Measurements from ENCODE around the gene CEP85L. TPM values are rescaled to one million over a fixed set of nuclear protein-coding genes. Genes with fewer than 3 reads are reported as not detected.

CEP85L gene
- total and polyA plus RNA-seq, 2 experiments from 2014 or later = 9.1 to 10.1 TPM

DNA sequence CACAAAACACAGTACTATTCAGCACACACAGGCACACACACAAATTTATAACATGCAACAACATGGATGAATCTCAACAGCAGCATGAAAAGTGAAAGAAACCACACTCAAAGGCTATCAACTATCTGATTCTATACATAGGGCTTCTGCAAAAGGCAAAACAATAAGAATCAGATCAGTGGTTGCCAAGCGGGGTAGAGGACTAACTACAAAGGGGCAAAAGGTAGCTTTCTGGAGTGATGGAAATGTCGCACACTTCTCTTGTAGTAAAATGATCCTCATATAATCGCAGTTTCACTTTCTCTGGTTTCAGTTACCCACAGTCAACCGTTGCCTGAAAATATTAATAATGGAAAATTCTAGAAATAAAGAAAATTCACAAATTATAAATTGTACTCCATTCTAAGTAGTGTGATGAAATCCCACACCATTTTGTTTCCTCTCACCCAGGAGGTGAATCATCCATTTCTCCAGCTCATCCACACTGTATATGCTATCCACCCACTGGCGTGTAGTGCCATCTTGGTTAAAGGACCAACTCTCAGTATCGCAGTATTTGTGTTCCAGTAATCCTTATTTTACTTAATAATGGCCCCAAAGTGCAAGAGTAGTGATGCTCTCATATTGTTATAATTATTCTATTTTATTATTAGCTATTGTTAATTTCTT lies 116.1 kb downstream of the CEP85L start:
- Histone ChIP-seq H3K9me2 (ENCODE audit: insufficient read depth) (no peaks in the 10 kb centered on the region), H3K4me2 (no peak overlapping the region), H3K36me3 (ENCODE audit: insufficient read depth) (no peaks in the 10 kb centered on the region), H2AFZ (no peak overlapping the region), H3K4me1 (ENCODE audit: insufficient read depth) (no peaks in the 10 kb centered on the region), H3K79me2 (replicated peaks; ENCODE audit: insufficient read depth) (peaks cover 18% of the 10 kb centered on the region), H3F3A (replicated peaks; ENCODE audit: low read depth) (no peaks in the 10 kb centered on the region), H3K27me3 (ENCODE audit: insufficient read depth) (no peaks in the 10 kb centered on the region), H3K4me3 (no peak overlapping the region), H3K27ac (ENCODE audit: low read depth) (no peak overlapping the region), H4K20me1 (replicated peaks; ENCODE audit: insufficient read depth) (no peaks in the 10 kb centered on the region)
- Mint-ChIP-seq H3K27me3 (ENCODE audit: insufficient read depth, low read depth, poor library complexity) (no peaks in the 10 kb centered on the region), H3K9me3 (no peaks in the 10 kb centered on the region; the same call in 2 of the 3 replicates), H3K4me3 (no peak overlapping the region), H3K27ac (no peak overlapping the region), H3K4me1 (no peaks in the 10 kb centered on the region), H3K36me3 (ENCODE audit: low read depth) (no peaks in the 10 kb centered on the region)
- DNase-seq (ENCODE audit: low spot score) (no peak), ATAC-seq (no peak)
- TF ChIP-seq, protein P1, sequence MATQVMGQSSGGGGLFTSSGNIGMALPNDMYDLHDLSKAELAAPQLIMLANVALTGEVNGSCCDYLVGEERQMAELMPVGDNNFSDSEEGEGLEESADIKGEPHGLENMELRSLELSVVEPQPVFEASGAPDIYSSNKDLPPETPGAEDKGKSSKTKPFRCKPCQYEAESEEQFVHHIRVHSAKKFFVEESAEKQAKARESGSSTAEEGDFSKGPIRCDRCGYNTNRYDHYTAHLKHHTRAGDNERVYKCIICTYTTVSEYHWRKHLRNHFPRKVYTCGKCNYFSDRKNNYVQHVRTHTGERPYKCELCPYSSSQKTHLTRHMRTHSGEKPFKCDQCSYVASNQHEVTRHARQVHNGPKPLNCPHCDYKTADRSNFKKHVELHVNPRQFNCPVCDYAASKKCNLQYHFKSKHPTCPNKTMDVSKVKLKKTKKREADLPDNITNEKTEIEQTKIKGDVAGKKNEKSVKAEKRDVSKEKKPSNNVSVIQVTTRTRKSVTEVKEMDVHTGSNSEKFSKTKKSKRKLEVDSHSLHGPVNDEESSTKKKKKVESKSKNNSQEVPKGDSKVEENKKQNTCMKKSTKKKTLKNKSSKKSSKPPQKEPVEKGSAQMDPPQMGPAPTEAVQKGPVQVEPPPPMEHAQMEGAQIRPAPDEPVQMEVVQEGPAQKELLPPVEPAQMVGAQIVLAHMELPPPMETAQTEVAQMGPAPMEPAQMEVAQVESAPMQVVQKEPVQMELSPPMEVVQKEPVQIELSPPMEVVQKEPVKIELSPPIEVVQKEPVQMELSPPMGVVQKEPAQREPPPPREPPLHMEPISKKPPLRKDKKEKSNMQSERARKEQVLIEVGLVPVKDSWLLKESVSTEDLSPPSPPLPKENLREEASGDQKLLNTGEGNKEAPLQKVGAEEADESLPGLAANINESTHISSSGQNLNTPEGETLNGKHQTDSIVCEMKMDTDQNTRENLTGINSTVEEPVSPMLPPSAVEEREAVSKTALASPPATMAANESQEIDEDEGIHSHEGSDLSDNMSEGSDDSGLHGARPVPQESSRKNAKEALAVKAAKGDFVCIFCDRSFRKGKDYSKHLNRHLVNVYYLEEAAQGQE (IDR thresholded peaks at IDR 0.05; ENCODE audit: unreplicated experiment) = no peak
- TF ChIP-seq POLR2AphosphoS5 (IDR thresholded peaks at IDR 0.05; ENCODE audit: low read depth) (no peak), STAT1 (IDR thresholded peaks at IDR 0.05; ENCODE audit: unreplicated experiment) (no peak), EZH2 (IDR thresholded peaks at IDR 0.05; ENCODE audit: low read depth, unreplicated experiment) (no peak), ZNF331 (CRISPR knock-in tag; IDR thresholded peaks at IDR 0.05; ENCODE audit: low read depth) (no peak), JUNB (IDR thresholded peaks at IDR 0.05; ENCODE audit: unreplicated experiment) (no peak), EZH2phosphoT487 (IDR thresholded peaks at IDR 0.05; ENCODE audit: unreplicated experiment) (no peak), CREB1 (CRISPR knock-in tag; IDR thresholded peaks at IDR 0.05; ENCODE audit: low read depth) (no peak), ZNF114 (CRISPR knock-in tag; IDR thresholded peaks at IDR 0.05) (no peak), NANOG (IDR thresholded peaks at IDR 0.05; ENCODE audit: borderline replicate concordance) (no peak)
- TF ChIP-seq, protein P2, sequence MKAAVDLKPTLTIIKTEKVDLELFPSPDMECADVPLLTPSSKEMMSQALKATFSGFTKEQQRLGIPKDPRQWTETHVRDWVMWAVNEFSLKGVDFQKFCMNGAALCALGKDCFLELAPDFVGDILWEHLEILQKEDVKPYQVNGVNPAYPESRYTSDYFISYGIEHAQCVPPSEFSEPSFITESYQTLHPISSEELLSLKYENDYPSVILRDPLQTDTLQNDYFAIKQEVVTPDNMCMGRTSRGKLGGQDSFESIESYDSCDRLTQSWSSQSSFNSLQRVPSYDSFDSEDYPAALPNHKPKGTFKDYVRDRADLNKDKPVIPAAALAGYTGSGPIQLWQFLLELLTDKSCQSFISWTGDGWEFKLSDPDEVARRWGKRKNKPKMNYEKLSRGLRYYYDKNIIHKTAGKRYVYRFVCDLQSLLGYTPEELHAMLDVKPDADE (IDR thresholded peaks at IDR 0.05) = no peak
- TF ChIP-seq, protein P3, sequence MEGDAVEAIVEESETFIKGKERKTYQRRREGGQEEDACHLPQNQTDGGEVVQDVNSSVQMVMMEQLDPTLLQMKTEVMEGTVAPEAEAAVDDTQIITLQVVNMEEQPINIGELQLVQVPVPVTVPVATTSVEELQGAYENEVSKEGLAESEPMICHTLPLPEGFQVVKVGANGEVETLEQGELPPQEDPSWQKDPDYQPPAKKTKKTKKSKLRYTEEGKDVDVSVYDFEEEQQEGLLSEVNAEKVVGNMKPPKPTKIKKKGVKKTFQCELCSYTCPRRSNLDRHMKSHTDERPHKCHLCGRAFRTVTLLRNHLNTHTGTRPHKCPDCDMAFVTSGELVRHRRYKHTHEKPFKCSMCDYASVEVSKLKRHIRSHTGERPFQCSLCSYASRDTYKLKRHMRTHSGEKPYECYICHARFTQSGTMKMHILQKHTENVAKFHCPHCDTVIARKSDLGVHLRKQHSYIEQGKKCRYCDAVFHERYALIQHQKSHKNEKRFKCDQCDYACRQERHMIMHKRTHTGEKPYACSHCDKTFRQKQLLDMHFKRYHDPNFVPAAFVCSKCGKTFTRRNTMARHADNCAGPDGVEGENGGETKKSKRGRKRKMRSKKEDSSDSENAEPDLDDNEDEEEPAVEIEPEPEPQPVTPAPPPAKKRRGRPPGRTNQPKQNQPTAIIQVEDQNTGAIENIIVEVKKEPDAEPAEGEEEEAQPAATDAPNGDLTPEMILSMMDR (conservative IDR thresholded peaks at IDR 0.05; ENCODE audit: low read depth in 2 of 2) = no peak
- TF ChIP-seq, protein P4, sequence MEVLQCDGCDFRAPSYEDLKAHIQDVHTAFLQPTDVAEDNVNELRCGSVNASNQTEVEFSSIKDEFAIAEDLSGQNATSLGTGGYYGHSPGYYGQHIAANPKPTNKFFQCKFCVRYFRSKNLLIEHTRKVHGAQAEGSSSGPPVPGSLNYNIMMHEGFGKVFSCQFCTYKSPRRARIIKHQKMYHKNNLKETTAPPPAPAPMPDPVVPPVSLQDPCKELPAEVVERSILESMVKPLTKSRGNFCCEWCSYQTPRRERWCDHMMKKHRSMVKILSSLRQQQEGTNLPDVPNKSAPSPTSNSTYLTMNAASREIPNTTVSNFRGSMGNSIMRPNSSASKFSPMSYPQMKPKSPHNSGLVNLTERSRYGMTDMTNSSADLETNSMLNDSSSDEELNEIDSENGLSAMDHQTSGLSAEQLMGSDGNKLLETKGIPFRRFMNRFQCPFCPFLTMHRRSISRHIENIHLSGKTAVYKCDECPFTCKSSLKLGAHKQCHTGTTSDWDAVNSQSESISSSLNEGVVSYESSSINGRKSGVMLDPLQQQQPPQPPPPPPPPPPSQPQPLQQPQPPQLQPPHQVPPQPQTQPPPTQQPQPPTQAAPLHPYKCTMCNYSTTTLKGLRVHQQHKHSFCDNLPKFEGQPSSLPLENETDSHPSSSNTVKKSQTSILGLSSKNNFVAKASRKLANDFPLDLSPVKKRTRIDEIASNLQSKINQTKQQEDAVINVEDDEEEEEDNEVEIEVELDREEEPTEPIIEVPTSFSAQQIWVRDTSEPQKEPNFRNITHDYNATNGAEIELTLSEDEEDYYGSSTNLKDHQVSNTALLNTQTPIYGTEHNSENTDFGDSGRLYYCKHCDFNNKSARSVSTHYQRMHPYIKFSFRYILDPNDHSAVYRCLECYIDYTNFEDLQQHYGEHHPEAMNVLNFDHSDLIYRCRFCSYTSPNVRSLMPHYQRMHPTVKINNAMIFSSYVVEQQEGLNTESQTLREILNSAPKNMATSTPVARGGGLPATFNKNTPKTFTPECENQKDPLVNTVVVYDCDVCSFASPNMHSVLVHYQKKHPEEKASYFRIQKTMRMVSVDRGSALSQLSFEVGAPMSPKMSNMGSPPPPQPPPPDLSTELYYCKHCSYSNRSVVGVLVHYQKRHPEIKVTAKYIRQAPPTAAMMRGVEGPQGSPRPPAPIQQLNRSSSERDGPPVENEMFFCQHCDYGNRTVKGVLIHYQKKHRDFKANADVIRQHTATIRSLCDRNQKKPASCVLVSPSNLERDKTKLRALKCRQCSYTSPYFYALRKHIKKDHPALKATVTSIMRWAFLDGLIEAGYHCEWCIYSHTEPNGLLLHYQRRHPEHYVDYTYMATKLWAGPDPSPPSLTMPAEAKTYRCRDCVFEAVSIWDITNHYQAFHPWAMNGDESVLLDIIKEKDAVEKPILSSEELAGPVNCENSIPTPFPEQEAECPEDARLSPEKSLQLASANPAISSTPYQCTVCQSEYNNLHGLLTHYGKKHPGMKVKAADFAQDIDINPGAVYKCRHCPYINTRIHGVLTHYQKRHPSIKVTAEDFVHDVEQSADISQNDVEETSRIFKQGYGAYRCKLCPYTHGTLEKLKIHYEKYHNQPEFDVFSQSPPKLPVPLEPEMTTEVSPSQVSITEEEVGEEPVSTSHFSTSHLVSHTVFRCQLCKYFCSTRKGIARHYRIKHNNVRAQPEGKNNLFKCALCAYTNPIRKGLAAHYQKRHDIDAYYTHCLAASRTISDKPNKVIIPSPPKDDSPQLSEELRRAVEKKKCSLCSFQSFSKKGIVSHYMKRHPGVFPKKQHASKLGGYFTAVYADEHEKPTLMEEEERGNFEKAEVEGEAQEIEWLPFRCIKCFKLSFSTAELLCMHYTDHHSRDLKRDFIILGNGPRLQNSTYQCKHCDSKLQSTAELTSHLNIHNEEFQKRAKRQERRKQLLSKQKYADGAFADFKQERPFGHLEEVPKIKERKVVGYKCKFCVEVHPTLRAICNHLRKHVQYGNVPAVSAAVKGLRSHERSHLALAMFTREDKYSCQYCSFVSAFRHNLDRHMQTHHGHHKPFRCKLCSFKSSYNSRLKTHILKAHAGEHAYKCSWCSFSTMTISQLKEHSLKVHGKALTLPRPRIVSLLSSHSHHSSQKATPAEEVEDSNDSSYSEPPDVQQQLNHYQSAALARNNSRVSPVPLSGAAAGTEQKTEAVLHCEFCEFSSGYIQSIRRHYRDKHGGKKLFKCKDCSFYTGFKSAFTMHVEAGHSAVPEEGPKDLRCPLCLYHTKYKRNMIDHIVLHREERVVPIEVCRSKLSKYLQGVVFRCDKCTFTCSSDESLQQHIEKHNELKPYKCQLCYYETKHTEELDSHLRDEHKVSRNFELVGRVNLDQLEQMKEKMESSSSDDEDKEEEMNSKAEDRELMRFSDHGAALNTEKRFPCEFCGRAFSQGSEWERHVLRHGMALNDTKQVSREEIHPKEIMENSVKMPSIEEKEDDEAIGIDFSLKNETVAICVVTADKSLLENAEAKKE (CRISPR knock-in tag; IDR thresholded peaks at IDR 0.05) = no peak
